CD8-positive, alpha-beta memory T cell (primary cell): ENCODE data around the gene AQP9. TPM values are rescaled to one million over a fixed set of nuclear protein-coding genes. Genes with fewer than 3 reads are reported as not detected.

Experiments
- CTCF ChIA-PET: fragments of 350-600 bp; sonication (Branson Sonifier 250); formaldehyde crosslinking; loops from one replicate; lab custom pipeline; 2021; ENCODE audit warnings: antibody characterized with exemption; lab: Charles Lee
- POLR2A ChIA-PET: fragments of 350-600 bp; sonication (Branson Sonifier 250); formaldehyde crosslinking; loops from one replicate; lab custom pipeline; 2021; ENCODE audit warnings: antibody characterized with exemption; lab: Charles Lee
- DNase-seq, 5 donors: peaks; one replicate each; pipeline versions ENCODE4 v3.0.0 to v3.0.0-alpha.2; 2020 to 2022; ENCODE audit warnings: mixed read lengths in 1 of 5
- H3K27ac ChIP-seq: one replicate; pipeline ENCODE4 v1.7.0; 2013; ENCODE audit warnings: low read depth, mild to moderate bottlenecking, low read length, moderate library complexity
- H3K27me3 ChIP-seq: 2 replicates; pipeline ENCODE4 v1.7.0; 2013; ENCODE audit warnings: low read length, mild to moderate bottlenecking; ENCODE audit not compliant: insufficient read depth, poor library complexity, severe bottlenecking
- H3K36me3 ChIP-seq: 2 replicates; pipeline ENCODE4 v1.7.0; 2013; ENCODE audit warnings: mild to moderate bottlenecking, low read length, moderate library complexity; ENCODE audit not compliant: insufficient read depth
- H3K4me1 ChIP-seq: 2 replicates; pipeline ENCODE4 v1.7.0; 2013; ENCODE audit warnings: mild to moderate bottlenecking, low read length, moderate library complexity; ENCODE audit not compliant: insufficient read depth
- H3K4me3 ChIP-seq: 2 replicates; pipeline ENCODE4 v1.7.0; 2013; ENCODE audit warnings: mild to moderate bottlenecking, low read length
- H3K9me3 ChIP-seq: 2 replicates; pipeline ENCODE4 v1.7.0; 2013; ENCODE audit warnings: mild to moderate bottlenecking, low read length
- H3K27ac Mint-ChIP-seq, 8 donors: one replicate each; pipeline ENCODE4 v1.8.0; 2020 to 2021; ENCODE audit warnings: mixed read lengths in 8 of 8, mild to moderate bottlenecking in 6 of 8, inconsistent platforms in 3 of 8, moderate library complexity in 3 of 8
- H3K27me3 Mint-ChIP-seq, 2 donors: one replicate each; pipeline ENCODE4 v1.8.0; 2020 to 2021; ENCODE audit warnings: mixed read lengths in 2 of 2, mild to moderate bottlenecking in 1 of 2, moderate library complexity in 1 of 2
- H3K36me3 Mint-ChIP-seq, 3 donors: one replicate each; pipeline ENCODE4 v1.8.0; 2020 to 2021; ENCODE audit warnings: mixed read lengths in 3 of 3, inconsistent platforms in 1 of 3, mild to moderate bottlenecking in 1 of 3
- H3K4me1 Mint-ChIP-seq, 3 donors: one replicate each; pipeline ENCODE4 v1.8.0; 2020 to 2021; ENCODE audit warnings: mixed read lengths in 3 of 3, inconsistent platforms in 1 of 3, mild to moderate bottlenecking in 1 of 3
- H3K4me3 Mint-ChIP-seq, 7 donors: one replicate each; pipeline ENCODE4 v1.8.0; 2020 to 2021; ENCODE audit warnings: mixed read lengths in 7 of 7, mild to moderate bottlenecking in 6 of 7, moderate library complexity in 4 of 7, inconsistent platforms in 2 of 7
- H3K9me3 Mint-ChIP-seq, 5 donors: one replicate each; pipeline ENCODE4 v1.8.0; 2020 to 2022; ENCODE audit warnings: mixed read lengths in 5 of 5, mild to moderate bottlenecking in 3 of 5, moderate library complexity in 2 of 5, inconsistent platforms in 1 of 5
- polyA plus RNA-seq: library from polyadenylated mRNA; unstranded; fragments of 300-500 nt; fragmentation: Illumina TruSeq; gene quantifications from one replicate; pipeline ENCODE4 v1.2.3, GENCODE V29; 2021
- total RNA-seq, 2 experiments: library from RNA; stranded (reverse); gene quantifications; one replicate each; pipeline ENCODE4 v1.2.3, GENCODE V29; 2021

Gene AQP9
- total and polyA plus RNA-seq, 3 experiments from 2014 or later, result 0.18 to 0.22 TPM; not detected in 1

DNA sequence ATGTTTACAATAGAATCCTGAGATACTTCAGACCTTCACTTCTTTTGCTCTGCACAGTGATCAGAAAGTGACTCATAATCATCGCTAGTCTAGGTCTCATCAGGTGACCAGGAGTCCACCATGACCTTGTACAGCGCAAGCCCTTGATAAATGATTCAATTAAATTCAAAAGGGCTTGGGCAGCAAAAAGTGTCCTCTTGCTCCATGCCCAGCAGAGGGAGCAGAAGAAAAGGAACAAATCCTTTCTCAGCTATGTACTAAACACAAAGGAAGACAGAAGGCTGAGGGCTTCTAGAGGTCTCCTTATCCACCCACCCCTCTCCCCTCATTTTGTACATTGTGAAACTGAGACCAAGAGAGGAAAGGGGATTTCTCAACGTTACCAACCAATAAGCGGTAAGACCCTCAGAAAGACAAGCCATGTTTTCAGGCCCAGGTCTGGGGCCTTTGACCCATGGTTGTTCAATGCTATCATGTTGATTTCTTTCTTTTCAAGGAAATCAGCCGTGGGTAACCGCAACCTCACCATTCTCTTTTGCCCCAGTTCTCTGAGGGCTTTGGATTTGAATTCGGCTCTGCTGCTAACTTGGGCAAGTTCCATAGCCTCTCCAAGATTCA, 74.8 kb downstream of the AQP9 start:
- peak overlapping the region in 2 of 8 donors; percentile 30 to 81 for H3K27ac Mint-ChIP-seq
- Histone ChIP-seq H3K4me3 (no peak overlapping the region), H3K27ac (no peak overlapping the region), H3K36me3 (no peaks in the 10 kb centered on the region), H3K9me3 (no peaks in the 10 kb centered on the region), H3K4me1 (no peaks in the 10 kb centered on the region), H3K27me3 (no peaks in the 10 kb centered on the region)
- no peak overlapping the region for H3K4me3 Mint-ChIP-seq
- ChIA-PET POLR2A (no interaction called here), CTCF (no interaction called here)
- H3K9me3 Mint-ChIP-seq, result no peaks in the 10 kb centered on the region
- peaks cover 0 to 3% of the 10 kb centered on the region in 2 donors for H3K27me3 Mint-ChIP-seq
- DNase-seq, result no peak
- H3K36me3 Mint-ChIP-seq, result no peaks in the 10 kb centered on the region
- H3K4me1 Mint-ChIP-seq, result peaks cover 6 to 11% (median 8%) of the 10 kb centered on the region in 3 donors

GRCh38 chr15:58213587-58214338, 75.6 kb downstream of the AQP9 start:
- Mint-ChIP-seq H3K27ac (no peak overlapping the region), H3K36me3 (no peaks in the 10 kb centered on the region), H3K9me3 (no peaks in the 10 kb centered on the region), H3K4me1 (peaks cover 6 to 8% (median 8%) of the 10 kb centered on the region in 3 donors), H3K27me3 (peaks cover 0 to 3% of the 10 kb centered on the region in 2 donors), H3K4me3 (no peak overlapping the region)
- CTCF ChIA-PET, result no interaction called here
- POLR2A ChIA-PET, result no interaction called here
- H3K4me1 ChIP-seq, result no peaks in the 10 kb centered on the region
- H3K27me3 ChIP-seq, result no peaks in the 10 kb centered on the region
- no peaks in the 10 kb centered on the region for H3K36me3 ChIP-seq
- no peak overlapping the region for H3K27ac ChIP-seq
- H3K9me3 ChIP-seq, result no peaks in the 10 kb centered on the region
- no peak for DNase-seq
- H3K4me3 ChIP-seq, result no peak overlapping the region

DNA sequence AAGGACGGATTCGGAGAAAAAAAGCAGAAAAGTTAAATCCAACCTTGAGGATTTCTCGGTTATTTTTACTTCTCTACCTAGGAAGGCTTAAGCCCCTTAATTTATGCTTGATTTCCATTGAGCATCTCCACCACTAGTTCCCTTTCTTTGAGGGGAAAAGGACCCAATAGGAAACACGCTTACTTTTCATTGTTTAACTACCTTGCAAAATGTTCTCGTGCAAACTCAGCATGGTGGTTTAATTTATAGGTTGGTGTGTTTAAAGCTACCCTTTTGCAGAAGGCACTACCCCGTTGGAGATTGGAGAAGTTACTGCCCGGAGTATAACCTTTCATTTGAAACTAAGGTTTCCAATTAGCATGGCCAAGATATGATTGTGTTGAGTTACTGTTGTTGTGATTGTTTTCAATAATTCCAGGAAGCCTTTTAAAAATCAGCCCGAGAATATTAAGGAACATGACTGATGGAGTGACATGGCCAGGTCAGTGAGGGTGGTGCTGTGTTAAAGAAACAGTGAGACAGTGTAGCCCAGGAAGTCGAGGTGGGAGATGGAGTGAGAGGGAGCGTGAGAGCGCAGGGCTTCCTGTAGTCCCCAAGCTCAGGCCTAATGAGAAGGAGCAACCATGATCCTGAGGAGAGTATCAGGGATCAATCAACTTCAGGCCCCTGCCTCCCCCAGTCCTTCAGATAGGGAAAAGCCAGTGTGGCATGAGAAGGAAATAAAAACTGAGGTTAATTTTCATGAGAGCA, 76.6 kb downstream of the AQP9 start:
- Histone ChIP-seq H3K4me1 (no peaks in the 10 kb centered on the region), H3K27me3 (no peaks in the 10 kb centered on the region), H3K27ac (no peak overlapping the region), H3K36me3 (no peaks in the 10 kb centered on the region), H3K4me3 (no peak overlapping the region), H3K9me3 (no peaks in the 10 kb centered on the region)
- Mint-ChIP-seq H3K4me3 (no peak overlapping the region), H3K9me3 (peaks cover 0 to 4% (median 0%) of the 10 kb centered on the region in 5 donors), H3K4me1 (peaks cover 0 to under 1% (median 0%) of the 10 kb centered on the region in 3 donors), H3K27ac (no peak overlapping the region), H3K27me3 (peaks cover 0 to 2% of the 10 kb centered on the region in 2 donors), H3K36me3 (peaks cover 0 to 2% (median 0%) of the 10 kb centered on the region in 3 donors)
- ChIA-PET POLR2A (no interaction called here), CTCF (no interaction called here)
- no peak for DNase-seq

GRCh38 chr15:58217460-58217859, 79.3 kb downstream of the AQP9 start:
- ChIA-PET POLR2A (no interaction called here), CTCF (interaction anchor here (1.4 kb wide), 1 partner anchor 10 kb away, joined by 3 read pairs; no protein-coding TSS in a partner anchor)
- H3K4me3 ChIP-seq, result no peak overlapping the region
- Mint-ChIP-seq H3K27ac (no peak overlapping the region), H3K4me3 (no peak overlapping the region), H3K27me3 (peaks cover 5 to 8% of the 10 kb centered on the region in 2 donors), H3K4me1 (no peaks in the 10 kb centered on the region), H3K36me3 (peaks cover 0 to 9% (median 0%) of the 10 kb centered on the region in 3 donors), H3K9me3 (peaks cover 0 to 4% (median 0%) of the 10 kb centered on the region in 5 donors)
- H3K36me3 ChIP-seq, result no peaks in the 10 kb centered on the region
- H3K4me1 ChIP-seq, result no peaks in the 10 kb centered on the region
- H3K27ac ChIP-seq, result no peak overlapping the region
- H3K9me3 ChIP-seq, result no peaks in the 10 kb centered on the region
- H3K27me3 ChIP-seq, result no peaks in the 10 kb centered on the region
- DNase-seq, result no peak

DNA sequence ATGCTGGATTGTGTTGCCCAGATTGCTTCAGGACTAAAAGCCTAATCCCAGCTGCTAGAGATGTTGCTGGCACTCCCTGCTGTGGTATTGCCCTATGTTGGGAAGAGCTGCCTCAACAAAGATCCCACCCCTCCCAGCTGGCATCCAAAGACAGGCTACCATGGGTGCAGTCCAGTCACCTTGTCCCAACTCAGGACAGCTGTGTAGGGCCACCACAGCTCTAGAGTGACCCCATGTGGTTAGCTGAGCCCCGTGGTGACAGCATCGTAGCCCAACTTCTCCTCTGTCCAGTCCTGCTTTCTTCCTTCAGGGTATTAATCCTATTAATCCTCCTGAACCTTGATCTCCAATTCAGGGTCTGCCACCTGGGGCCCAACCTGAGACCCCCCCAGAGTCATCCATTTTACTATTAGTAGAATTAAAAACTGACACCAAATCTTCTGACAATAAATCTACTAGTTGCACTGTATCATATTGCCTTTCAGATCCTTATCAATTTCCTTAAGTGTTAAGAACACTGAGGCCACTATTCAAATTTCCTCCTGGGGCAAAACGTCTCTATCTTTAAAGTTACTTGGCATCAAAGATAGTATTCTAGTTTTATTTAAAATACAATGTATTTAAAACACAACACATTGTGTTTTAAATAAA, 83.5 kb downstream of the AQP9 start:
- Histone ChIP-seq H3K27me3 (no peaks in the 10 kb centered on the region), H3K36me3 (no peaks in the 10 kb centered on the region), H3K27ac (no peak overlapping the region), H3K4me3 (no peak overlapping the region), H3K9me3 (no peaks in the 10 kb centered on the region), H3K4me1 (no peaks in the 10 kb centered on the region)
- H3K9me3 Mint-ChIP-seq, result peaks cover 0 to 4% (median 0%) of the 10 kb centered on the region in 5 donors
- no peaks in the 10 kb centered on the region for H3K4me1 Mint-ChIP-seq
- H3K27me3 Mint-ChIP-seq, result peaks cover 4 to 16% of the 10 kb centered on the region in 2 donors
- ChIA-PET CTCF (no interaction called here), POLR2A (no interaction called here)
- no peak overlapping the region for H3K4me3 Mint-ChIP-seq
- H3K36me3 Mint-ChIP-seq, result peaks cover 0 to 9% (median 0%) of the 10 kb centered on the region in 3 donors
- H3K27ac Mint-ChIP-seq, result no peak overlapping the region
- DNase-seq, result no peak

DNA sequence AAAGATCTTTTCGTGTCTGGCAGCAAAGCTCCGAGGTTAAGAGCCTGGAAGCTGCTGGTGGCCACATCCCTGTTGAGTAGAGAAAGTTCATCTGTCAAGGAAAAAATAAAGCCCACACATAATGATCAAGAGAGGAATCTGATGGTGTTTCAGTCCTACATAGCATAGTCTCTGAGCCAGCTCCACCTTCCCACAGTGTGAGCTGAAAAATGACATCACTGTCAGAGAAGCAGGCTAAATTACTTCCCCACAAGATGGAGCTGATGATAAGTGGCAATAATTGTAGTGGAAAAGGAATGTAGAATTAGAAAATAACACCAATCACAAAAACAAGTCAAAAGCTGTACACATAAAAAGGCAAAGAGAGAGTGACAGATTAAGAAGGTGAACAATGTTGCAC, 84.5 kb downstream of the AQP9 start:
- no peak for DNase-seq
- Mint-ChIP-seq H3K27ac (peak overlapping the region in 1 of 8 donors; percentile 54), H3K9me3 (peaks cover 0 to 4% (median 0%) of the 10 kb centered on the region in 5 donors), H3K27me3 (peaks cover 4 to 16% of the 10 kb centered on the region in 2 donors), H3K4me1 (no peaks in the 10 kb centered on the region), H3K4me3 (no peak overlapping the region), H3K36me3 (peaks cover 0 to 9% (median 0%) of the 10 kb centered on the region in 3 donors)
- no peaks in the 10 kb centered on the region for H3K9me3 ChIP-seq
- ChIA-PET POLR2A (no interaction called here), CTCF (no interaction called here)
- H3K4me3 ChIP-seq, result no peak overlapping the region
- no peaks in the 10 kb centered on the region for H3K36me3 ChIP-seq
- no peaks in the 10 kb centered on the region for H3K27me3 ChIP-seq
- no peaks in the 10 kb centered on the region for H3K4me1 ChIP-seq
- H3K27ac ChIP-seq, result no peak overlapping the region

- CTCF ChIA-PET, result no interaction called here
- Mint-ChIP-seq H3K27ac (peak overlapping the region in 1 of 8 donors; percentile 50), H3K27me3 (peaks cover 4 to 16% of the 10 kb centered on the region in 2 donors), H3K4me1 (peaks cover 0 to 6% (median 5%) of the 10 kb centered on the region in 3 donors), H3K9me3 (peaks cover 0 to 4% (median 0%) of the 10 kb centered on the region in 5 donors), H3K36me3 (peaks cover 0 to 9% (median 0%) of the 10 kb centered on the region in 3 donors), H3K4me3 (no peak overlapping the region)
- POLR2A ChIA-PET, result no interaction called here
- Histone ChIP-seq H3K27me3 (no peaks in the 10 kb centered on the region), H3K27ac (no peak overlapping the region), H3K4me1 (no peaks in the 10 kb centered on the region), H3K36me3 (no peaks in the 10 kb centered on the region), H3K4me3 (no peak overlapping the region), H3K9me3 (no peaks in the 10 kb centered on the region)
- DNase-seq, result no peak
These were observed 85.3 kb downstream of the AQP9 start for GRCh38 chr15:58223432-58223831.
